GM10266 (cell line): ENCODE measurements around the gene LRRC27.
"Not testable (repeated sequence)": the region's sequence is repeated elsewhere in the genome, so short reads cannot be mapped to it uniquely, and the experiment has no call there.

Source experiments
- DNase-seq: peaks from one replicate; pipeline ENCODE4 v3.0.0; 2012; ENCODE audit errors: extremely low spot score
- TF ChIP-seq, protein P1 (sequence below): IDR thresholded peaks from 2 replicates; pipeline ENCODE4 v1.5.1; 2012; ENCODE audit warnings: mild to moderate bottlenecking, low read depth; ENCODE audit not compliant: control insufficient read depth, insufficient read depth; ENCODE audit errors: missing control alignments

LRRC27 gene

DNA sequence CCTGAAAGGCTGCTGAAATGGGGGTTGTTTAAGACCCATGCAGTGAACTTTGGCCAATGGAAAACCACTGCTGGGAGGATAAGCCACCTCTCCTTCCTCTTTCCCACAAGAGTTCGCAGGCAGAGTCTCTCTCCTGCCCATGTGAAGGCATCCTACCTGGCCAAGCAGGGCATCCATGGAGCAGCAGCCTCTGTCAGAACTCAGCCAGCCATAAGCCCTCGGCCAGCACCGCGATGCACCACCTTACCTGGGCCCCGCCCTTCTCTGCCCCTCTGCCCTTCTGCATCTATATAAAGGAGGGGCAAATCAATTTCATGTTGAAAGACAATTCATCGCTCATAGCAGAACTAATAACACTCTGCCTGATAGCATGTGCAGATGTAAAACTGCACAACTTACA lies 18.1 kb upstream of the LRRC27 start:
- TF ChIP-seq, protein P1, sequence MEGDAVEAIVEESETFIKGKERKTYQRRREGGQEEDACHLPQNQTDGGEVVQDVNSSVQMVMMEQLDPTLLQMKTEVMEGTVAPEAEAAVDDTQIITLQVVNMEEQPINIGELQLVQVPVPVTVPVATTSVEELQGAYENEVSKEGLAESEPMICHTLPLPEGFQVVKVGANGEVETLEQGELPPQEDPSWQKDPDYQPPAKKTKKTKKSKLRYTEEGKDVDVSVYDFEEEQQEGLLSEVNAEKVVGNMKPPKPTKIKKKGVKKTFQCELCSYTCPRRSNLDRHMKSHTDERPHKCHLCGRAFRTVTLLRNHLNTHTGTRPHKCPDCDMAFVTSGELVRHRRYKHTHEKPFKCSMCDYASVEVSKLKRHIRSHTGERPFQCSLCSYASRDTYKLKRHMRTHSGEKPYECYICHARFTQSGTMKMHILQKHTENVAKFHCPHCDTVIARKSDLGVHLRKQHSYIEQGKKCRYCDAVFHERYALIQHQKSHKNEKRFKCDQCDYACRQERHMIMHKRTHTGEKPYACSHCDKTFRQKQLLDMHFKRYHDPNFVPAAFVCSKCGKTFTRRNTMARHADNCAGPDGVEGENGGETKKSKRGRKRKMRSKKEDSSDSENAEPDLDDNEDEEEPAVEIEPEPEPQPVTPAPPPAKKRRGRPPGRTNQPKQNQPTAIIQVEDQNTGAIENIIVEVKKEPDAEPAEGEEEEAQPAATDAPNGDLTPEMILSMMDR = no peak
- DNase-seq = no peak

DNA sequence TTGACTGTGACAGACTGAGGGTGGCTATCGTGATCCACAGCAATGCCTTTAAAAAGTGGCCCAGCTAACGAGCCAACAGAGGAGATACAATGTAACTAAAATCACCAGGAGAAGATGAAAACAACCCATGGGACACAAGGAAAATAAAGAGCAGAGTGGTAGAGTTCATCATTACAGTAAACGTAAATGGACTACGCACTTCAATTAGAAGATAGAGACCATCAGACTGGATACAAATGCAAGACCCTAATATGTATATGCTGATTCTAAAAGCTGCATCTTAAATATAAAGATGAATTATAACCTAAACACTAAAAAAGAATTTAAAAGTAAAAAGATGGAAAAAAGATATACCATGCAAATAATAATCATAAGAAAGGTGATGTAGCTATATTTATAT lies 17.7 kb upstream of the LRRC27 start:
- no peak for DNase-seq
- TF ChIP-seq, protein P1 = no peak

- DNase-seq = not testable (repeated sequence)
Observed at GRCh38 chr10:132314881-132315280, 17.1 kb upstream of the LRRC27 start.

- TF ChIP-seq, protein P1 = no peak
- DNase-seq = no peak
Observed at GRCh38 chr10:132316133-132316532, 15.9 kb upstream of the LRRC27 start.

- not testable (repeated sequence) for DNase-seq
Observed at GRCh38 chr10:132317477-132317876, 14.5 kb upstream of the LRRC27 start.

DNA sequence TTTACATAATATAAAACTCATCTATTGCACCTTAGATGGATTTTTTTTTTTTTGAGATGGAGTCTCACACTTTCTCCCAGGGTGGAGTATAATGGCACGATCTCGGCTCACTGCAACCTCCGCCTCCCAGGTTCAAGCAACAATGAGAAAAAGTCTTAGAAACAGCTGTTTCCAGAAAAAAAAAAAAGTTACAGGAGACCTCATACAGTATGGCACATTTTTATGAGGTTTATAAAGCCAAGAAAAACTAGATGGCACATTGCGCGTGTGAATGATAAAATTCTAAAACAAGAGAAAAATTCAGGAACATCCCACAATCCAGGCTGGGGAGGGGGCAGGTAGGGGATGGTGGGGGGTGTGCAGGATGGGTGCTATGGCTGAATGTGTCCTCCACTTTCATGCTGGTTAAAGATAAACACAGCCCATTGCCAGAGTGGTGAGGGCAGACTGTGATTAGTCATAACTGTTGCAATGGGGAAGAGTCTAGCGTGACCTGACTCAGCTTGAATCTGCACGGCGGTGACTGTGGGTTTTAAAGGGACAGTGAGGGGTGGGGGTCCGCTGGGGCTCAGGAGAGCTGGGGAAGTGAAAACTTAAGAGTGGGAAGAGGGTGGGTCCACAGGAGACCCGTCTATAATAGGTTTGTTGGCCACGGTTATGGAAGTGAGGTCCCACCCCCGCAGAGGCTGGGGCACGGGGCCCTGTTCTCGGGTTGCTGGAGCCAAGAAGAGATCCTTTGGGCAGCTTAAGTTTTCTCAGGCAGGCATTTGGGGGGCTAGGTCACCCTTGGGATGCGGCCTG lies 11.9 kb upstream of the LRRC27 start:
- DNase-seq = peak; percentile 82
- TF ChIP-seq, protein P1 = no peak

DNA sequence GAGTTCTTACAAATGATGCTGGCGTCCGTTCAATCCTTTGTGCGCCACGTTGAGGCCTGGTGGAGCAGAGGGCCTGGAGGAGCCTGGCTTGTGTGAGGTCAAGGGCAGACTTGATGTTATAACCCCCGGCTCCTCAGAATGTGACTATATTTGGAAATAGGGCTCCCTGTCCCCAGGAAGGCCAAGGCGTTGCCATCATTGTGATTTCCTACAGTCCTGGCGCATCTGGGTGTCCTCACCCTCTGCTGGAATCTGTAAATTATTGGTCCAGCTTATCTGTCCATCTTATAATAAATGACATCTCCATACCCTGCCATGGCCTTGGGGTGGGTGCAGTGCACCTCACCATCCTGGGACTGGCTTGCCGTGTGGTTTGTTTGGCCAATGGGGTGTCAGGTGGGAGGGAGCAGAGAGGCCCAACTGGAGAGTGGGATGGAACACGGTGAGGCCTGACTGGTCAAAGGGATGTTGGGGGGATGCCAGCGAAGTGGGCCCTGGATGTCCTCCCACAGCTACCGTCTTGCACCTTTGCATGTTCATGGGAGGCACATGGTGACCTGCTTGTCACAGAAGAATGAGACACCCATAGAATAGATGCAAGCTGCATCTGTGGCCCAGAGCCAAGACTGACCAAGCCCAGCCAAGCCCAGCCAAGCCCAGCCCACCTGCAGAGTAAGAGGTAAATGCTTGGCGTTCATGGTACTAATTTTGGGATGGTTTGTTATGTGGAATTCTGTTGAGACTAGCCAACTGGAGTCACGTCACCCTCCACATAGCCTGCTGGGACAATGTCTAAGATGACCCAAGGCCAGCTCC lies 11.1 kb upstream of the LRRC27 start:
- DNase-seq = no peak

DNA sequence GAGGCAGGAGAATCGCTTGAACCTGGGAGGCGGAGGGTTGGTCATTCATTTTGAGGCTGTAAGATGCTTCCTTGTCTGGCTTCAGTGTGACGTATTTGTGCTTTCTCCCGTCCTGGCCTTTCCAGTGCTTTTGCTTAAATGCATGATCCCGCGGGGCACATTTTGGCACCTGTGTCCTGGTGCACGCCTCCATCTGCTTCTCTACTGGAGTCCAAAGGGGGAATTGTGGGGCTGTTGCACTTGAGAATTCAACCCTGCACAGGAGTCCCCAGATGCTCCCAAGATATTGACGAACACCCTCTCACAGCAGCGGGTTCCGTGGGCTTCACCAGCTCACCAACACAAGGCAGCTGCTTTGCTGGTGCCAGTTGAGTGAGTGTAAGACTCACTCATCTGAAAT lies 10.3 kb upstream of the LRRC27 start:
- DNase-seq = no peak
- TF ChIP-seq, protein P1 = no peak

More for the DNA sequence above, 11.1 kb upstream of the LRRC27 start:
- TF ChIP-seq, protein P1 = no peak
